Glomerular endothelial cell (primary cell): ENCODE measurements around the gene CHST2. TPM values are rescaled to one million over a fixed set of nuclear protein-coding genes. Genes with fewer than 3 reads are reported as not detected.

Source experiments
- DNase-seq: peaks from one replicate; pipeline ENCODE4 v3.0.0-alpha.2; 2011; ENCODE audit warnings: low read depth, low spot score; ENCODE audit errors: extremely low read depth
- total RNA-seq: library from RNA; depleted of rRNA; stranded (reverse); fragments of >200 nt; gene quantifications from 2 replicates; pipeline ENCODE4 v1.2.3, GENCODE V29; 2015

Gene CHST2
- total RNA-seq, 1 donor from 2014 or later = 32.0 TPM

GRCh38 chr3:143165211-143165610, 45.6 kb downstream of the CHST2 start:
- no peak for DNase-seq

- DNase-seq = peak; percentile 48
Observed at GRCh38 chr3:143165612-143166285, 46.2 kb downstream of the CHST2 start.

- no peak for DNase-seq
Observed at GRCh38 chr3:143166376-143166775, 46.8 kb downstream of the CHST2 start.

GRCh38 chr3:143167969-143168854, 48.6 kb downstream of the CHST2 start:
- no peak for DNase-seq

GRCh38 chr3:143168855-143169192, 49.3 kb downstream of the CHST2 start:
- DNase-seq = no peak

- DNase-seq = no peak
Observed at GRCh38 chr3:143170074-143170473, 50.5 kb downstream of the CHST2 start.

- no peak for DNase-seq
Observed at GRCh38 chr3:143170676-143171075, 51.1 kb downstream of the CHST2 start.

- DNase-seq = no peak
Observed at GRCh38 chr3:143171141-143171980, 51.8 kb downstream of the CHST2 start.

- no peak for DNase-seq
Observed at GRCh38 chr3:143172062-143172794, 52.7 kb downstream of the CHST2 start.

GRCh38 chr3:143172795-143173145, 53.2 kb downstream of the CHST2 start:
- no peak for DNase-seq

GRCh38 chr3:143173242-143173641, 53.7 kb downstream of the CHST2 start:
- DNase-seq = no peak

Other genes starting within 250 kb of the CHST2 start
- gene PCOLCE2, start 230.7 kb upstream of the CHST2 start, total RNA-seq = 0.58 and 1.1 TPM in 2 replicates
- not detected in 2 replicates for gene PAQR9, start 156.1 kb upstream of the CHST2 start, total RNA-seq
- gene U2SURP, start 118.2 kb upstream of the CHST2 start, total RNA-seq = 52.2 and 53.6 TPM in 2 replicates